HG03432 (cell line): ENCODE data around the gene FBXO30.
A peak's percentile ranks its signal among the peaks of the same experiment; 100 is the strongest.

ENCODE experiments used
- ATAC-seq: cut with Tn5 transposase; IDR thresholded peaks from one replicate; pipeline ENCODE4 v1.9.1; 2021; ENCODE audit warnings: mild to moderate bottlenecking, moderate library complexity; ENCODE audit not compliant: unreplicated experiment

FBXO30 gene, protein sequence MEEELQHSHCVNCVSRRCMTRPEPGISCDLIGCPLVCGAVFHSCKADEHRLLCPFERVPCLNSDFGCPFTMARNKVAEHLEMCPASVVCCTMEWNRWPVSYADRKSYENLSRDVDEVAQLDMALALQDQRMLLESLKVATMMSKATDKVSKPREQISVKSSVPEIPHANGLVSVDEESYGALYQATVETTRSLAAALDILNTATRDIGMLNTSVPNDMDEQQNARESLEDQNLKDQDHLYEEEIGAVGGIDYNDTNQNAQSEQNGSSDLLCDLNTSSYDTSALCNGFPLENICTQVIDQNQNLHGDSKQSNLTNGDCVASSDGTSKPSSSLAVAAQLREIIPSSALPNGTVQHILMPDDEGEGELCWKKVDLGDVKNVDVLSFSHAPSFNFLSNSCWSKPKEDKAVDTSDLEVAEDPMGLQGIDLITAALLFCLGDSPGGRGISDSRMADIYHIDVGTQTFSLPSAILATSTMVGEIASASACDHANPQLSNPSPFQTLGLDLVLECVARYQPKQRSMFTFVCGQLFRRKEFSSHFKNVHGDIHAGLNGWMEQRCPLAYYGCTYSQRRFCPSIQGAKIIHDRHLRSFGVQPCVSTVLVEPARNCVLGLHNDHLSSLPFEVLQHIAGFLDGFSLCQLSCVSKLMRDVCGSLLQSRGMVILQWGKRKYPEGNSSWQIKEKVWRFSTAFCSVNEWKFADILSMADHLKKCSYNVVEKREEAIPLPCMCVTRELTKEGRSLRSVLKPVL

DNA sequence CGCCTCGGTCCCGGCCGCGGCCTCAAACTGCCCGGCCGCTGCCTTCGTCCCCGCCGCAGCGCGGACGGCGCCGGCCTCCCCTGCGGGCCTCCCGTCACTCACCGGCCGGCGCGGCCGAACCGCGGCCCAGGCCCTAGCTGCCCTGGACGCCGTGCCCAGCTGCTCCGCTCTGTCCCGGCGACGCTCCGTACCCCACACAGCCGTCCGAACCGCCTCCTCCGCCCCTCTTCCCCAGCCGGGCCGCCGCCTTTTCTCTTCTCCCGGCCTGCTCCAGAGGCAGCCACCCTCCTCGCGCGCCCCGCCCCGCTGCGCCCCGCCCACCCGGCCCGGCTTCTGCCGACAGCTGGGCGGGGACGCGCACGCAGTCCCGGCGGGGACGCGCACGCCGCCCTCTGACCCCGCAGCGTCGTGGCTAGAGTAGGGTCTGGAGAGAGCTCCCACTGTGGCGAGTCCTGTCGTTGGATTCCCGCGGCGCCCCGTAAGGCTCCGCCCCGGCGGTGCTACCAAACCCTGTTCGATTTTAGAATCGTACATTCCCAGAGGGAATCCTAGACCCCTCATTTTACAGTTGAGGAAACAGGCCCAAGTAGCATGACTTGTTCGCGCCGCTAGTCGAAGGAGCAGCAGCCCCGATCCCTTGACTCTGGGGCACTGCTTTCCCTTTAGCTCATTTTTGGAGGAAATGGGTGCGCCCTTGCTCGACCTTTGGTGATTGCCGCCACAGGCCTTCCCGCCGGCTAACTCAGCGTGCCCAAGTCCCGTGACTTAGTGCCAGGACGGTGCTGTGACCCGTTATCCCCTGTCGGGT, at the start of gene FBXO30:
Gene FBXO30, minus strand, starts transcription at position 295 of the 808 bp plus-strand sequence. CDS start 8,390 bp downstream, outside the sequence.
- ATAC-seq: peak; percentile 82

DNA sequence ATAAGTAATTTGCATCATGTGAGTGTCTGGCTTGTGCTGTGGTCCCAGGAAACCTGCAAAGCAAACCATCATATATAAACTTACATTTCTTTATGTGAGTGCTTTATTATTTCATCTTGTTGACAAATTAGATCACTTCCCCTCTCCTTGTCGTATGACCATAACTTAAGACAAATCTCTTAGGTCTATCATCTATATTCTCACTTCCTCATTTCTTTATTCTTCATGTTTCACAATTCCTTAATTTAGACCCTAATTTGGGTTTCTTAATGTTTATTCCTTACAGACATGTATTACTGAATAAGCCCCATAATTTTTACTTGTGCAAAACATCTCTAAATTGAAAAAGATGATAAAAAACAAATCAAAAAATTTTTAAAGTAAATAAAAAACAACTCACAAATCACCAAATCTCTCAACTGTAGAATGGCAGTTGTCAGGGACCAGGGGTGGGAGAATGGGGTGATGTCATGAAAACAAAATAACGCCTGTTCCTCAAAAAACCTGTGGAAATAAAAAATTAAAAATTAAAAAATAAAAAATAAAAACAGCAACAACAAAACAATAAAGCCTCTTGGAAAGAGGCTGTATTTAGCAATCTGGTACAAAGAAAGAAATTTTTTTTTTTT, 49.5 kb upstream of the FBXO30 start:
- peak; percentile 48 for ATAC-seq

DNA sequence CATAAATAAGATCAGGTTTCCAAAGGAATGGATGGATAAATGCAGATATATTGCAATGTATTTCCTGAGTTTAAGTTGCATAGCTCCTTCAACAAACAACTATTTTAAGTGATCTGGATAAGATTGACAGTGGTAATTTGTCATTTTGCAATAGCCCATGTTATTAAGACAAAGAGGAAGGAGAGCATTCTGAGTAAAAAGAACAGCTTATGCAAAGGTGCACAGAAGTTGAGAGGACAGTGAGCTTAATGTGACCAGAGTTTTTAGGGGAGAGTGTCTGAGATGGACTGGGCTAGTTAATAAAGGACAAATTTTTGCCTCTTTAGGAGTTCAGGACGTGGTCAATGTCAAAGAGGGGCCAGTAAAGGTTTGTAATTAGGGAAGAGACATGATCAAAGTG, 48.8 kb upstream of the FBXO30 start:
- no peak for ATAC-seq

DNA sequence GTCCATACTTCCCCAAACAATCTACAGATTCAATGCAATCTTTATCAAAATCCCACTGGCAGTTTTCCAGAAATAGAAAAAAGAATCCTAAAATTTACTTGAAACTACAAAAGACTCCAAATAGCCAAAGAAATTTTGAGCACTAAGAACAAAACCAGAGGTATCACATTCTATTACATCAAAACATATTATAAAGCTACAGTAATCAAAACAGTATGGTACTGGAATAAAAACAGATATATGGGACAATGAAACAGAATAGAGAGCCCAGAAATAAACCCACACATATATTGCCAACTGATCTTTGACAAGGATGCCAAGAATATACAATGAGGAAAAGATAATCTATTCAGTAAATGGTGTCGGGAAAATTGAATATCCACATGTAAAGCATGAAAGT, 46.0 kb upstream of the FBXO30 start:
- ATAC-seq: no peak

DNA sequence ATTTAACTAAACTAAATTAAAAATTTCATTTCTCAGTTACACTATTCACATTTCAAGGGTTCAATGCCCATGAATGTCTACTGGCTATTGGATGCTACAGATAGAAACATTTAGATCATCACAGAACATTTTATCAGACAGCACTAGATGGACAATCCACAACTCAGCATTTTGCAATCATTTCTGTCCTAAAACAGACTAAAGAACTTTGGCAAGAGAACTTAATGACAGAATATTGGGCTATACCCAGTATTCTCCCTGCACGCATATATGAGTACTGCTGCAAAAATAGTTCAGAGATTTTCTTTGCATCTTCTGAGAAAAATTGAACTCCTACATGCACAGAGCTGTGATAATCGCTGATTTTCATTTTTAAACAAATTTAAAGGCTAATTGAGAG, 36.1 kb upstream of the FBXO30 start:
- no peak for ATAC-seq

DNA sequence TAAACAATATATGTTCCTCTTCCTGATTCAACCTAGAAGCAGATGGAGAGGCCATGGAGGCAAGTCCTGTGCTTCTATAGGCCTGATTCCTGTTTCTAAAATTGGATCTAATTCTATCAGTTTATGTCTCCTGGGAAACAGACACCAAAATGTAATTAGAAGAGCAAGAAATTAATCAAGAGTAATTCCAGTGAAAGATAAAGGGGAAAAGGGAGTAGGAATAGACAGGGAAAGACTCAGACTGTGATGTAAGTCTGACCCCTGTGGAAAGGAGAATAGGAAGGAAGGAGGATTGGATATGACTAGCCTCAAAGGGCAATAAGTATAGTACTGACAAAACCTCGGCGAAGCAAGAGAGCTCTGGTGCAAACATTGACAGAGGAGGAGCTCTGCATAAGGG, 33.9 kb upstream of the FBXO30 start:
- ATAC-seq: no peak

DNA sequence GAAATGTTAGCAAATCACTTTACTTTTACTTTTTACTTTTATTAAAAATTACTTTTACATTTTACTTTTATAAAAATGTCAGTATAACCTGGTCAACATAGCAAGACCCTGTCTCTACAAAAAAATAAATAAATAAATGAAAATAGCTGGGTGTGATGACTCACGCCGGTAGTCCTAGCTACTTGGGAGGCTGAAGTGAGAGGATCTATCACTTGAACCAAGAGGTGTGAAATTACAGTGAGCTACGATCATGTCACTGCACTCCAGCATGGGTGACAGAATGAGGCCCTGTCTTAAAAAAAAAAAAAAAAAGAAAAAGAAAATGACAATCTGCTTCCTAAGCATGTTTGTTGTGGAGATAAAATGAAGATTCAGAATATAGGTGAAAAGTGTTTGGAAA, 31.0 kb upstream of the FBXO30 start:
- no peak for ATAC-seq

DNA sequence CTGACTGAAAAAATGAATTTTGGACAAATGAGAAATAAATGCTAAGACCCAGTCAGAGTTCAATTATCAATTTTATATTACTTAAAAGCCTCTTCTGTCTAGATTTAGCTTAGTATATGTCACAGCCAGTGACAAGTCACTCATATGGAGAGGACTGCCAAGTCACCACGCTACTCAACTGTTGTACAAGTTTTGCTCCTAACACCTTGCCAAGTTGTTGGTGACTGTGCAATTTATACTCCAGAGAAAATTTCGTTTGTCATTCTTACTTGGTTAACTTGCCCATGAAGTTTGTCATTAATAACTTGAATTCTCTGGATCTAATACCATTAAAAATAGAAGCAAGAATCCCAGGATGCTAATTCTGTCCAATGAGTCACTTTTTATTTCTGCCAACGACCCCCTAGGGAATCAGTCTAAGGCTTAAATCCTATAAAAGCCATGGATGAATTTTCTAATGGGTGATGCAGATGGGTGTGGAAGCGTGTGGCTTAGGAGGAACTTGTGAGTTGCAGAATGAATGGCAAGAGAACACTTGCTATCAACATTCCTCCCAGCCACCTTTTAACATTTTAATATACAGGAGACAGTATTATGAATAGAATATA, 30.4 kb upstream of the FBXO30 start:
- ATAC-seq: no peak

DNA sequence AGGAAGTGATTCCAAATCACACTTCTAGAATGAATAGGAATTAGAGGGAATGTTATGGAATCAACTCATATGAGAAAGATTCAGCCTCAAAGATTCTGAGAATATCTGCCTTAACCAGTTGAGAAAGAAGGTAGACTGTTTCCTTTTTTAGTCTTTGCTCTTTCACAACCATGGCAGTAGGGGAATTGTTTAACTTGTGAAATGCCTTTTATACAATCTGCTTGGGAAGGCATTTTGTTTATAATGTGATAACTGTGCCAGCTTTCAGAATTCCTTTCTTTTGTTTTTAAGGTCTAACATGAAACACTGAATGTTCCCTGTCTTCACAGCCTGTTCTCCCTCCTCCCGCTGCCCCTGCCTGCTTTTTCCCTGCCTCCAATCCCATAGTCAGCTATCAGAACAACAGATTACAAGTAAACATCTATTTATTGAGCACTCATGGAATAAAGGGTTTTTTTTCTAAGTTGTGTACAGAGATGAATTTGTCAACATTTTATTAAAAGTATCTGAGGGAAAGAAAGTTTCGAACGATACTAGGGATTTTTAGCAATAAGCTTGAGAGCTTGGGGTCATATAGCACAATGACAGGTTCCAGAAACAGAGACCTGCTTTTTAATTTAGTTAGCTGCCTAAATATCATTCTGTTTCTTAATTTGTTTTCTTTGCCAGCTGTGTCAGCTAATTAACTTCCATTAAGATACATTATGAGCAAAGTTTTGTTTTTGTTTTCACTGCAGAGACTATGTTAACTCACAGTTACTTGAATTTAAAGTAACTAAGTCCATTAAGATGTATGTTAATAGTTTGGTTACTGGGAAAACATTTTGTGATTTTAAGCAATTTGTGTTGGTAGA, 28.3 kb upstream of the FBXO30 start:
- no peak for ATAC-seq

DNA sequence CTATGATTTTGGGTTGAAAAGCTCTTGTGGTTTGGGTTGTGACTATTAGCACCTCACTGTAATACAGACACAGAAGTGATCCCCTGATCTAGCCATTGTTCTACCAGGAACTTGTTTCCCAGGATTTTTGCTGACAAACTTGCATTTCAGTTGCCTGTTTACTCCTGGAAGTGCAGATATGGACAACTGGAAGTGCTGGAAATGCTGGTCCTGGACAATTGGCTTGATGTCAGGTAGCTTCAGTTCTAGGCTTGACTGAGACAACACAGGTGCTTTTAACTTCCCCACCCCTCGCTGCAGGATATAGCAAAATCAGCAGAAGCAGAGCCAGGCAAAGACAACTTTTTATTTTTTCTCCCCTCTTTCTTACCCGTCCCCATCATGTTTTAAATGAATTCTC, 27.1 kb upstream of the FBXO30 start:
- ATAC-seq: no peak

DNA sequence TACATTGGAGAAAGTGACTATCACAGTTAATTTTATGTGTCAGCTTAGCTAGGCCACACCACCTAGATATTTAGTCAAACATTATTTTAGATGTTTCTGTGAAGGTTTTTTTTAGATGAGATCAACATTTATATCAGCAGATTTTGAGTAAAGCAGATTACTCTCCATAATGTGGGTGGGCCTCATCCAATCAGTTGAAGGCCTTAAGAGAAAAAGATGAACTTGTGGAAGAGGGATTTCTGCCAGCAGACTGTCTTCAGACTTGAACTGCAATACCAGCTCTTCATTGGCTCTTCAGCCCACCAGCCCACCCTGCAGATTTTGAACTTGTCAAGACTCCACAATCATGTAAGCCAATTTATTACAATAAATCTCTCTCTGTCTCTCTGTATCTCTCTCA, 25.1 kb upstream of the FBXO30 start:
- ATAC-seq: no peak

DNA sequence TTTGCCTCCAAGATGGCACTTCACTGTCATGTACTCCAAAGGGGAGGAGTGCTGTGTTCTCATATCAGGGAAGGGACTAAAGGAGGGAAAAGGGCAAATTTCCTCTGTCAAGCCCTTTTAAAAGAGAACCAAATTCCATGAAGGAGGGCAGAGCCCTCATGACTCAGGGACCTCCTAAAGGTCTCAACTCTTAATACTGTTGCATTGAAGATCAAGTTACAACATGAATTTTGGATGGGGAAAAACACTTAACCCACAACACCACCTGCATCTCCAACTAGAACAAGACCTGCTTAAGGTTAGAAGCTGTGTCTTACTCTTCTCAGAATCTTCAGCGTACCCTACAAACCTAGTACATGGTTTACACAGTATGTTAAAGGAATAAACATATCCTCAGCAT, 23.7 kb upstream of the FBXO30 start:
- ATAC-seq: no peak

DNA sequence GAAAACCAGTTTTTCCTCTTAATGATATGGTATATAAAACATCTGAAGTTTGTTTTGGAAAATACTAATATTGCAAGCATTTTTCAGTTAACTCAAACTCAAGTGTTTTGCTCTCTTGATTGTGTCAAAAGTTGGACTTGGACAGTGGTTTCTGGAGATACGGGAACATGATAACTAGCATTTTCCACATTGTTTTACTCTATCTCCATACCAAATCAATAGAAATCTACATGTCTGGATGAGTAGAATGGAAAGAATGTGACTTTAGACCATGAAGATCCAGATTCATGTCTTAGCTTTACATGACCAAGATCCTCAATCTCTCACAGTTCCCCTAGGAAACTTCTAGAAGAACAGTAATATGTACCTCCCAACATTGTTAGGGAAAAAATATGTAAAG, 22.2 kb upstream of the FBXO30 start:
- ATAC-seq: no peak

DNA sequence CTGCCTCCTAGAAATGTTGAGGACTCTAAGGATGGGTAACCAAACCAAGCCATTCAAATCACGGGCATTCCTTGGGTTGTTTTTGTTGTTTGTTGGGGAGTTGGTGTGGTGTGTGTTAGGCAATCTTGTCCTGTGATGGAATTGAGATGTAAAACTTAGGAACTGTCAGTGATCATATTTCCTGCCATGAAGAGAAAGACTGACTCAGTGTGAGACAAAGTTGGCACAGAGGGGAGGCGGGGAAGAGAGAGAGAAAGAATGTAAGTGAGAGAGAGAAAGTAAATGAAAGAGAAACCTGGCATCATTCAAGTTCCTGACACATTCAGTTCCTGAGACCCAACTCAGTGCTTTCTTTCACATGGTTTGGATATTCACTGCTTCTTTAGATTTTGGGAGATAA, 21.6 kb upstream of the FBXO30 start:
- ATAC-seq: peak; percentile 62

DNA sequence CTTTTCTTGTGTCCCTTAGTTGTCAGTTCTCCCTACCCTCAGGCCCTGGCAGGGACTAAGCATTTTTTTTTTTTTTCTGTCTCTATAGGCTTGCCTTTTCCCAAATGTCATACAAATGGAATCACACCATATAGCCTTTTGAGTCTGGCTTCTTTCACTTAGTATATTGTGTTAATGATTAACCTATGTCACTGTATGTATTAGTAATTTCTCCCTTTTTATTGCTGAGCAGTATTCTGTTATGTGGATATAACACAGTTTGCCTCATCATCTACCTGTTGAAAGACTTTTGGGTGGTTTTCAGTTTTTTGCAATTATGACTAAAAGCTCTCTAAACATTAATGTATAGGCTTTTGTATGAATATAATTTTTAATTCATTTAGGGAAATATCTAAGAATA, 16.0 kb upstream of the FBXO30 start:
- no peak for ATAC-seq

DNA sequence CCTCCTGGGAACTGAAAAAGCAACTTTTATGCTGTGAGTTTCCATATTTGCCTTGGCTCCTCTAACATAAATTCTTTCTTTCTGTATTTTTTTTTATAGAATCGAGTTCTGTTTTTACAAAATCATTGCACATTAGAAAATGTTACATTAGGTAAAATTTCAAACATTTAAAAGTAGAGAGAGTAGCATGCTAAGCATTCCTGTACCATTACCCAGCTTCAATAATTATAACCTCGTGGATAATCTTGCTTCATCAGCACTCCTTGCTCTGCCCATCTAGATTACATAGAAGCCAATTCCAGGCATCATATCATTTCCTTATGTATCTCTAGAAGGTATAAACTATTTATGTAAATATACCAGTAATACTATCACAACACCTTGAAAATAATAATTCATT, 15.4 kb upstream of the FBXO30 start:
- no peak for ATAC-seq

DNA sequence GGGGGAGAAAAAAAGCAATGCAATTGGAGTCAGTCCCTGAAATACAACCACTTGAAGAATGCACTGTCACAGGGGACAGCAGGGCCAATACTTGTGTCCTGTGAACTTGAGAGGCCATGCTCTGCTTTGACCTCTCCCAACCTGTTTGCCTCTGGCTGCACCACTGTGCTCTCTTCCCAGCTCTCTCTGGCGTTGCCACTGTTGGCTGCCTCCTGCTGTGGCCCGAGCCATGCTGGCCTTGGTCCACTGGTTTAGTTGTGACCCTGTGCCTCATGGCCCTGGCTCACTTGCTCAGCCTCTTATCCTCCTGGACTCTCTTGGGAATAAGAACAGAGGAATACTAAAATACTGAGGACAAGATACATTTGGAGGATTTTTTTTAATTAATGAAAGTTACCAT, 14.5 kb upstream of the FBXO30 start:
- no peak for ATAC-seq

DNA sequence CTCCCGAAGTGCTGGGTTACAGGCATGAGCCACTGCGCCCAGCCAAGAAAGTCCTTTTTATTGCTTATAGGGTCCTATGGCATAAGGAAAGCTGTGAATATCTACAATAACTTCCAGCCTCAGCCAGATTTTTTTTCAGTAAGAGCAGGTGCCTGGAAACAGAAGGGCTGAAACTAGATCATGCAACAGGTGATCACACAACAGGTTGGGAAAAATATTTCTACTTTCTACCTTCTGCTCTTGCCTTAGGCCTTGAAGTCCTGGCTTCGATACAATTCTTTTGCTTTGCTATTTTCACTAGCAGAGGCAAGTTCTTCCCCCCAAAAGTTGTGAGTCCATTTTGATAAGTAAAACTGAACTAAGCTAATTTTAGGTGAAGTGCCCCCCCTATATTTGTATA, 9.7 kb upstream of the FBXO30 start:
- no peak for ATAC-seq

DNA sequence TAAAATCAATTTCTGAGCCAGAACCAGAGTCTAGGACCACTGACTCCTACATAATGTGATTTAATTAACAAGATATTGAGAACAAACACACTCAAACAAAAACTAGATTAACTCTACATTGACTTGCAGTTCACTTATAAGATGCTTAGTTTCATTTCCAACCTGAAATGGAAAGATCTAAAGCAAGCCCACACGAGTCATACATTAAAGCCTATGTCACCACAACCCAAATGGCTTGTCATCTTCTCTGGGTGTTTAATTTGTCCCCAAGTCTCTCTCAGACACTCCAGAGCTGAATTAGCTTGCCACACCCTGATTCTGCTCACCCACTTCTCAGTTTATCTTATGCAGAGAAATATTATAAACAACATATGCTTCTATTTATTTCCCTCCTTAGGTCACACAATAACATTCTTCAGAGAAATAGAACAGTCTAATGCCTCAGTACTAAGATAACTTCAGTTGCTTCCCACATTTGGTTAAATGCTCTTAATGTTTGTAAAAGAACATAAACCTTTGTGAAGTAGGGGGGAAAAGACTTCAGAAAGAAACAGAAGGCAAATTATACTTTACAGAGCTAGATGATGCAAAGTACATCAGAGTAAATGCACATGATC, 8.8 kb upstream of the FBXO30 start:
- no peak for ATAC-seq
